UCSD-AML1 (cell line): ENCODE data around the gene STRIP2.

ENCODE experiments used
- DNase-seq: peaks from one replicate; lab custom pipeline; 2025; ENCODE audit not compliant: unreplicated experiment; lab: John Stamatoyannopoulos, UW

The STRIP2 gene

DNA sequence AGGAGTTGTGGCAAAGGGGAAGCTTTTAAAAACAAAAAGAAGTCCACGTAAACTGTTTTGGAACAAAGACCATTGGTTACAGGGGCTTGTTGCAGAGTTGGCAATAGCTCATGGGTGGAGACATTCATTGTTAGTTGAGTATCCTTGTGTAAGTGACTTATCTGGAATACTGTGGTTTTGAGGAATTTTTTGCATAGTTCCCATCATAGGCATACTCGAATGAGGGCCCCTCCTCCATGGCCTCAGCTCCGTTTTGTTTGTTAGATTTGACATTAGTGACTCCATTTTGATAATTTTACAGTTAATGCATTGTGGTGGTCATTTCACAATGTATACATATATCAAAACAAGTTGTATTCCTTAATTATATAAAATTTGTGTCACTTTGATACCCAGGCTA is 55.3 kb downstream of the STRIP2 start:
- DNase-seq: no peak

GRCh38 chr7:129492391-129492790 is 58.2 kb downstream of the STRIP2 start:
- no peak for DNase-seq

DNA sequence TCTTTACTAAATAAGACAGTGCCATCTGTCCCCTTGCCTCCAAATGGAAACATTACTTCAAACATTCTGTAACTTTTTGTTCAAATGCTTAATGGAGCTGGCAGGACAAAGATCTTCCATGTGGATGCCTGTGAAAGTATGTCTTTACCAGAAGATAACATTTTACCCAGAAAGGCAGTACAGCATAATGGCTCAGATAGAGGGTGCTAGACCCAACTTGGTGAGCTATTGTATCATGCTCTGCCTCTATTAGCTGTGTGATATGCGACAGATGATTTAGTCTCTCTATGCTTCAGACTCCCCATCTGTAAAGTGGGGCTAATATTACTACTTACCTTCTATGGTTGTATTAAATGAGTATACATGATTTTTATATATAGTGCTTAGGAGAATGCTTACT is 59.3 kb downstream of the STRIP2 start:
- DNase-seq: no peak

DNA sequence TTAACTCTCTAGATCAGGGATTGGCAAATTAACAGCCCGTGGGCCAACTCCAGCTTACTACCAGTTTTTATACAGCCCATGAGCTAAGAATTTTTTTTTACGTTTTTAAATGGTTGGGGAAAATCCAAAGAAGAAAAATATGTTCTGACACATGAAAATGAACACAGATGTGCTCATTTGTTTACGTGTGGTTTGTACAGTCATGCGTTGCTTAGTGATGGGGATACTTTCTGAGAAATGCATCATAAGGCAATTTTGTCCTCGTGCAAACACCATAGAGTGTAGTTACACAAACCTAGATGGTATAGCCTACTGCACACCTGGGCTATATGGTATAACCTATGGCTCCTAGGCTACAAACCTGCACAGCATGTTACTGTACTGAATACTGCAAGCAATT is 59.8 kb downstream of the STRIP2 start:
- DNase-seq: no peak

DNA sequence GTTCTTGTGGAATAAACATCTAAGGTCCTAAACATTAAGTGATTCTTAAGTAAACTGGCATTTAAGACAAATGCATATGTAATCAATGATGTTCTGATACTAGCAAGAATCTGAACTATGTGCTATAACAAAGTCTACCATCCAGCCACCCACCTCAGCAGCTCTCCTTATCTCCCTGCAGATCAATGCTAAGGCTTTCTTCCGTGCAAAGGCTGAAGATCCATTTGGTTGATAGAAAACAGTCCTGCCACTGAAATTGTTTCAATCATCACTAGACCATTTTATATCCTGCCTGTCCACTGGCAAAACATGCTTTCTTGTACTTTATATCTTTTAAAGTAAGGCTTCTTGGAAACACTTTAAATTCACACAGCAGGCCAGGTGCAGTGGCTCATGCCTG is 61.8 kb downstream of the STRIP2 start:
- DNase-seq: no peak

DNA sequence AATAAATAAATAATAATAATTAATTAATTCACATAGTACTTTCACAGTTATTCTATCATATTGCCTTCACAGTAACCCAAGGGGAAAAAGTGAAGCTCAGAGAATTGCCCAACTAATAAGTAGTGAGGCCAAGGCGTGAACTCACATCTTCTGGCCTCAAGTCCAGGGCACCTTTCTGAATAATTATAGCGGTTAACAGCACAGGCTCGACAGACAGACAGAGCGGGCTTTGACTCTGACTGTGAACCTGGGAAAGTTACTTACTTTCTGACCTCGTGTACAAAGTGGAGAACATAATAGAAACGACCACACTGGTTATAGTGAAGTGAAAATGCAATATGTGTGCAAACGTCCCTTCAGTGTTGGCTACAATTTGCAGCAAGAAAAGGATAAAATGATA is 62.4 kb downstream of the STRIP2 start:
- no peak for DNase-seq

DNA sequence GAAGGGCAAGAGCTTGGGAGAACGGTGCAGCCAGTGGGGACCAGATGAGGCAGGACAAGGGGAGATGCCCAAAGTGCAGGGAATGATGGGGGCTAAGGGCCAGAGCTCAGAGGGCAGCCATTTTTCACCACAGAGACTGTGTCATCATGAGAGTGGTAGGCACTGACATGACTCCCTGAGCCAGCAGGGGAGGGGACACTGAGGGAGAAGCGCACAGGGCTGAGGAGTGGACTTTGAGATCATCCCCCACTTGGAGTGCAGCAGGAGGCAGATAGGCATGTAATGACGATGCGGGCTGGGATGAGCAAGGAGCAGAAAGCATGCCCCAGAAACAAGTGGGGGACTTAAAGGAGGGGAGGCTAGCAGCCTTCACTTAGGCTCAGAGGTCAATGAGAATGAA is 62.9 kb downstream of the STRIP2 start:
- no peak for DNase-seq

- no peak for DNase-seq
Measured at GRCh38 chr7:129498021-129498420, 63.8 kb downstream of the STRIP2 start.

DNA sequence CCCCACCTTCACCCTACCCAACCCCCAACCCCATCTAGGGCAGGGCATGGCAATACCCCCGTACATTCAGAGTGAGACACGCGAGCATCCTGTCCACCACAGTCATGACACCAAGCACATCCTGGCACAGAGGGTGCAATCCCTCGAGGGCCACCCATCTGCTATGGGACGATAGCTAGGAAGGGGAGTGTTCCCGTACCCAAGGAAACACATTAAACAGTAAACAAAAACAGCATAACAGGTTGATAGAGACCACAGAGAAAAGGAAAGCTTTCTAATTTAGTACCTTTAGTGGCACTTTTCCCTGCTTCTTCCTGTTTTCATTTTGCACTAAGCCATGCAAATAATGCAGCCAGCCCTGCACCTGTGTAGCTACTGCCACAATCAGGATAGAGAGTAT is 65.8 kb downstream of the STRIP2 start:
- no peak for DNase-seq

GRCh38 chr7:129501760-129502707 is 67.8 kb downstream of the STRIP2 start, which contains the start of gene SMKR1:
TSS of gene SMKR1 (plus strand) at chr7:129502531. CDS start at chr7:129502825, 294 bp downstream.
- DNase-seq: peak; percentile 50

- no peak for DNase-seq
Measured at GRCh38 chr7:129502708-129503685, 68.8 kb downstream of the STRIP2 start.

GRCh38 chr7:129503725-129504124 is 69.5 kb downstream of the STRIP2 start:
- DNase-seq: no peak

- DNase-seq: no peak
Measured at GRCh38 chr7:129512192-129512591, 78.0 kb downstream of the STRIP2 start.

DNA sequence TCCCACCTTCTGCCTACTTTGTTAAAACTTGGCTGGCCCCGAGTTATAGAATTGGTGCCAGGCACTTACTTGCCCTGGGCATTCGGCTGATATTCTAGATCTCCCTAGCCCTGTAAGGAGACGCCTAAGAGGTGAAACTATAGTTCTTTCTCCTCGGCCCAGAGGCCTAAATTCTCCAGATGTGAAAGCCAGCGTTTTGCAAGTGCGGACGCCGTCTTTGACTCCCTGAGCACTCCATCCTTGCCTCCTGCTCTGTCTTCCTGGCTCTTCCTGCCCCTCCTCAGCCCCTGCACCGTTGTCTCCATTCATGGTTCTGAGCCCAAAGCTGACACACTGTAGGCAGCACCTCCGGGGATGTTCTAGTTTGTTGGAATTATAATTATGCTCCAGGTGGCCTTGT is 79.3 kb downstream of the STRIP2 start:
- no peak for DNase-seq

GRCh38 chr7:129514683-129515082 is 80.5 kb downstream of the STRIP2 start:
- DNase-seq: no peak

DNA sequence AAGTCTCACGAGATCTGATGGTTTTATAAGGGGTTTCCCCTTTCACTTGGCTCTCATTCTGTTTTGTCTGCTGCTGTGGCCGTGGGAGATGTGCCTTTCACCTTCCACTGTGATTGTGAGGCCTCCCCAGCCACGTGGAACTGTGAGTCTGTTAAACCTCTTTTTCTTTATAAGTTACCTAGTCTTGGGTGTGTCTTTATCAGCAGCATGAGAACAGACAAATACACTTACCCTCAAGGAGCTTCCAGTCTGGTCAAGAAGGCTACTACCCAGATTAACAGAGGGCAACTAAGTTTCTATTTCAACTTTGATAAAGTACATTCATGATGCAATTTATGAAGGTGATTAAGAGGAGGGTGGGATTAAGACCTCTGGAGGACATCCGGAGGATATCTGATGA is 81.1 kb downstream of the STRIP2 start:
- DNase-seq: no peak

- DNase-seq: no peak
Measured at GRCh38 chr7:129517931-129518330, 83.7 kb downstream of the STRIP2 start.

- DNase-seq: no peak
Measured at GRCh38 chr7:129519464-129519863, 85.2 kb downstream of the STRIP2 start.

DNA sequence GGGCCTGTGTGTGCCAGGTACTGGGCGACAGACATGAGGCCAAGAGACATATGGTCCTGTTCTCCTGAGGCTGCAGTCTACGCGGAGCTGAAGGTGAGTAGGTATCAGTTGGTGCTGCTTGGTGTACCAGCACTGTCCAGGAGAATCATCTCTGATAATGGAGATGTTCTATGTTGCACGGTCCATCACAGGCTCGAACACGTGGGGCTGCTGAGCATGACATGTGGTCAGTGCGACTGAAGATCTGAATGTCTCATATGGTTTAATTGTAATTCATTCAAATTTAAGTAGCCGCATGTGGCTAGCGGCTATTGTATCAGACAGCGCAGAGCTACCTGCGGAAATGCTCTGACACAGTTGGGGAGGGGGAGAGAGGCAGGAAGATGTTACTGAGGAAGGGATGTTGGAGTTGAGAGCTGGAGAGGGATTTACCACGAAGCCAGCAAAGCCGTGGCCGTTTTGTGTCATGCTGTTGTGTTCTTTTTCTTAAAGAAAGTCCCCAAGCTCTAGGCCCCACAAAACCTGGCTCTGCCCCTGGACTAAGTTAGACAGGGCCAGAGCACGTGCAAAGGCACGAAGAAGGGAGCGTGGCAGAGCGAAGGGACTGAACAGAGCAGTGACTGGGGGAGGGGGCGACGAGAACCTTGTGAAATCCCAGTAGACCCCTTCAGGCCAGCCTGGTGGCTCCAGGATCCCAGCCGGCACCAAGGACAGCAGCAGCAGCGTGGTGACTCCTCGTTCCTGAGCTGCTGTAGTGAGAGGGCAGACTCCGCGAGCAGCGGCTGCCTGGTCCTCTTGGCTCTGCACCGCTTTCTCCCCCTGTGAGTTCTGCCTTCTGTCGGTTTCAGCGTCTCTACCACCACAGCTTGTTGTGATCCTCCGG is 88.1 kb downstream of the STRIP2 start:
- DNase-seq: no peak

DNA sequence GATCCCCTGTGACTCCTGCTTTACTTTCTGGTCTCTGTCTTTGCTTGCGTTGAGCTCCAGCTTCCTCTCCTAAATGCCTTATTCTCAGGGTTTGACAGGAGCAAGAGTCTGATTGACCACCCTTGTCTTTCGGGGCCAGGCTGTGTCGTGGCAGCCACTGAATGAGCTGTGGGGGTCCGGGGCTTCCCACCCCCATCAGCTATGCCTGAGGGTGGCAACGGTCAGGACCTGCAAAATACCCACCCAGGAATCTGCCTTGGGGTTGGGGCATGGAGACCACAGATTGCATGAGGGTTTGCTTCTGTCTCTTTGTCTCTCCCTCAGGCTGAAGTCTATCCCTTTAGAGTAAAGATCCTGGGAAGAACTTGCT is 88.7 kb downstream of the STRIP2 start:
- DNase-seq: no peak

DNA sequence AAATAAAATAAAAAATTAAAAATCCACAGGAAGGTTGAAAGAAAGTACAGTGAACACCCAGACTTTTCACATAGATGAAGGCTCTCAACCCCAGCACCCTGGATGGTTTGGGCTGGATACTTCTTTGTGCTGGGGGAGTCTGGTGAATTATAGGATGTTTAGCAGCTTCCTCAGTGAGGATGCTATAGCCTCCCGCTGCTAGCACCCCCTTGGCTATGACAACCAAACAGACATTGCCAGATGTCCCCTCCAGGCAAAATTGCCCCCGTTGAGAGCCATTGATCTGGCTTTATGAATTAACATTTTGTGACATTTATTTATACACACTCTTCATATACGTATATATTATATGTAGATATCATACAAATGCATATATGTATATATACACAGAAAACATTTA is 89.7 kb downstream of the STRIP2 start:
- DNase-seq: no peak
